Measurements from ENCODE around the gene CHCHD3.

The CHCHD3 gene

DNA sequence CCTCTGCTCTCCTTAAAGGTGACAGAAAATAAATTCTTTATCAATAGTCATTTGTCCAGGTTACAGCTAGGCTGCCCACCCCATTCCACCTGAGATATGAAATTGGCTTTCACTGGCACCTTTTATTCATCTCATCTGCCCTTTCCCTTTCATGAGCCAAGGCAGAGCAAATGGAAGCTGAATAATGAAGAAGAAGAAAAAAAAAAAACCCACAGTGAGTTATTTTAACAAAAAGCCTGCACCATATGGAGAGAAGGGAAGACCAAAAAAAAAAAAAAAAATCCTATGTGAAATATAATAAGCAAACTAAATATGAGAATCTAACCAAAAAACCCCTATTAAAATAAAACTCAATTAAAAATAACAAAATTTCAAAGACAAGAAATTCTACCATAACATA lies 59.2 kb downstream of the CHCHD3 start:
- Mint-ChIP-seq H3K36me3 (peaks cover 7 to 24% of the 10 kb centered on the region in 2 donors), H3K4me3 (no peak overlapping the region), H3K27ac (no peak overlapping the region), H3K9me3 (peaks cover 0 to 2% of the 10 kb centered on the region in 2 donors), H3K4me1 (peaks cover 1 to 2% of the 10 kb centered on the region in 2 donors), H3K27me3 (no peaks in the 10 kb centered on the region)
- ATAC-seq (replicated peaks): no peak
- DNase-seq: no peak

DNA sequence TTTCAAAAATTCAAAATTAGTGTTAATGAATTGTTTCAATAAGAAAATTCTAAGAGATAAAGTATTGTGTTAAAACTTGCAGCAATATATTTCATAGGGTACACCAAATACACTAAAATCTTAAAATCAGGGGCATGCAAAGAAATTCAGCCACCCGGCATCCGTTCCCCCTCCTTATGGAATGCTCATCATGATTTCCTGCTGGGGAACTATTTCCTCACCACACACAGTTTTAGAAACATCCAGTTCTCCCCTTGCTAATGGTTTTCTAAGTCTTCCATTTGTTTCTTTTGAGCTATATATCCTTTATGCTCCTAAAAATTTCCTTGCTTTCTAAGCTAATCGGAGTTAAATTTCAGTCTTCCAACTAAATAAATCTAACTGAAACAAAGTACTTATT lies 60.7 kb downstream of the CHCHD3 start:
- Mint-ChIP-seq H3K4me3 (no peak overlapping the region), H3K27me3 (no peaks in the 10 kb centered on the region), H3K36me3 (peaks cover 7 to 21% of the 10 kb centered on the region in 2 donors), H3K27ac (no peak overlapping the region), H3K9me3 (no peaks in the 10 kb centered on the region), H3K4me1 (peaks cover 4 to 7% of the 10 kb centered on the region in 2 donors)
- ATAC-seq (replicated peaks) (no peak), DNase-seq (no peak)

DNA sequence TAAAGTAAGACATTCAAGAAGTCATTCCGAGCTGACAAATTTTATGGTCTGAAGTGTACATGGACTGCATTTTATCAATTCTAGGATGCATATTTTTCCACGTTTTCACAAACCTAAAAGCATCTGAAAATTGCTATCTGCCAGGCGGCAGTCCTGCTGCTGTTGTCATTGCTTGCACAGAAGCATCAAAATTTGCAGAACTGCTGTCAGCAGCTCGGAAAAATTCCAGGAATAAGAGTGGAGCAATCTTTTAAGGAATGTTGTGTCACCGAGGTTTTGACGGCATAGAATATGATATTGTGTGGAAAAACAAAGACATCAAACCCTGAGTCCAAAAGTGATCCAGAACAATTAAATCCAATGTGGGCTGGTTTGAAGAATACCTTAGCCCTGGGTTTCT lies 61.4 kb downstream of the CHCHD3 start:
- Mint-ChIP-seq H3K27ac (no peak overlapping the region), H3K4me3 (no peak overlapping the region), H3K27me3 (no peaks in the 10 kb centered on the region), H3K36me3 (peaks cover 11 to 25% of the 10 kb centered on the region in 2 donors), H3K9me3 (peaks cover 0 to 2% of the 10 kb centered on the region in 2 donors), H3K4me1 (peaks cover 6 to 7% of the 10 kb centered on the region in 2 donors)
- ATAC-seq (replicated peaks) (no peak), DNase-seq (no peak)

DNA sequence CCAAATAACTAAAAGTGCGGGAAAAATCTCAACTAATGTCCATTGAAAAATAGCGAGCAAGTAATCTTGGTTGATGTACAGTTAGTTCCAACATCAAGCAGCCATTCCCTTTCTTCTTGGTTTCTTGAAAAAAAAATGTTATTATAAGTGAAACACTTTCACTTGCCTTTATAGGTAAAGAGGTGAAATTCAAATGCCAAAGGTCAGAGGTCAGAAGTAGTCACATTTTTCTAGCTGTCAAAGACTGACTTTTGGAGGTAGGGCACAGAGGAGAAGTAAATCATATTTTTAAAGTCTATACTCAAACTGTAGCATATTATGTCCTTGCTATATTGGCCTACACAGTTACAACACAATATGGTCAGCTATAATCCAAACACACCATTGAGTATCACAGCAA lies 62.3 kb downstream of the CHCHD3 start:
- ATAC-seq (replicated peaks): no peak
- H3K27ac Mint-ChIP-seq: no peak overlapping the region
- H3K4me1 Mint-ChIP-seq: peaks cover 7 to 9% of the 10 kb centered on the region in 2 donors
- peaks cover 0 to 3% of the 10 kb centered on the region in 2 donors for H3K9me3 Mint-ChIP-seq
- H3K27me3 Mint-ChIP-seq: no peaks in the 10 kb centered on the region
- no peak overlapping the region for H3K4me3 Mint-ChIP-seq
- H3K36me3 Mint-ChIP-seq: peaks cover 11 to 30% of the 10 kb centered on the region in 2 donors
- no peak for DNase-seq

DNA sequence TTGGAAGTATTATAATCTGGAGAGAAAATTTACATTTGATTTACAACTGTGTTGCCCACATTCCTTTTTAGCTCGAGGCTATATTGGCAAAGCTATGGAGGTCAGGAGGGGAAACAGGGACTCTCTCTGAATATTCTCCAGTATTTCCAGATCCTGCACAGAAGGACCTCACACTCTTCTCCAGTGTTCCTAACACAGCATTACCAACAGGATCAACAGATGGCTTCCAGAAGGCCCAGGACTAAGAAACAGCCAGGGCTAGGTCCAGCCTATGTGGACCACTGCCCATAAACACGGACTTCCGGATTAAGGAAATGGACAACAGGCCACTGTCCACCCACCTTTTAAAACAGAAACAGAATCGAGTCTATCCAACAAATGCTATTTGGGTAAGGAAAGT lies 65.3 kb downstream of the CHCHD3 start:
- H3K36me3 Mint-ChIP-seq: peaks cover 12 to 25% of the 10 kb centered on the region in 2 donors
- H3K9me3 Mint-ChIP-seq: peaks cover 0 to 3% of the 10 kb centered on the region in 2 donors
- peaks cover 7 to 9% of the 10 kb centered on the region in 2 donors for H3K4me1 Mint-ChIP-seq
- no peak overlapping the region for H3K27ac Mint-ChIP-seq
- no peak overlapping the region for H3K4me3 Mint-ChIP-seq
- no peaks in the 10 kb centered on the region for H3K27me3 Mint-ChIP-seq
- DNase-seq (no peak), ATAC-seq (replicated peaks) (no peak)

DNA sequence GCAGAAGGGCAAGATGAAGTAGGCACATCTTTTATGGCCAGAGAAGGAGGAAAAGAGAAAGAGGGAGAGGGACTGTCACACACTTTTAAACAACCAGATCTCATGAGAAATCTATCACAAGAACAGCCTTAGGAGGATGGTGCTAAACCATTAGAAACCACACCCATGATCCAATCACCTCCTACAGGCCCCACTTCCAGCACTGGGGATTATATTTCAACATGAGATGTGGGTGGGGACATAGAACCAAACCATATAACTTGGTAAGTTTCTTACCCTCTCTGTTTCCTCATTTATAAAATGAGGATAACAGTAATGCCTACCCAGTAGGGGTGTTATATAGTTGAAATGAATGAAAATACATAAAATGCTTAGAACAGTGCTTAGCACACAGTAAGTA lies 66.0 kb downstream of the CHCHD3 start:
- H3K9me3 Mint-ChIP-seq: peaks cover 0 to 3% of the 10 kb centered on the region in 2 donors
- H3K27me3 Mint-ChIP-seq: no peaks in the 10 kb centered on the region
- no peak for ATAC-seq (replicated peaks)
- H3K4me3 Mint-ChIP-seq: no peak overlapping the region
- peaks cover 7 to 10% of the 10 kb centered on the region in 2 donors for H3K4me1 Mint-ChIP-seq
- H3K36me3 Mint-ChIP-seq: peaks cover 14 to 27% of the 10 kb centered on the region in 2 donors
- DNase-seq: no peak
- no peak overlapping the region for H3K27ac Mint-ChIP-seq

DNA sequence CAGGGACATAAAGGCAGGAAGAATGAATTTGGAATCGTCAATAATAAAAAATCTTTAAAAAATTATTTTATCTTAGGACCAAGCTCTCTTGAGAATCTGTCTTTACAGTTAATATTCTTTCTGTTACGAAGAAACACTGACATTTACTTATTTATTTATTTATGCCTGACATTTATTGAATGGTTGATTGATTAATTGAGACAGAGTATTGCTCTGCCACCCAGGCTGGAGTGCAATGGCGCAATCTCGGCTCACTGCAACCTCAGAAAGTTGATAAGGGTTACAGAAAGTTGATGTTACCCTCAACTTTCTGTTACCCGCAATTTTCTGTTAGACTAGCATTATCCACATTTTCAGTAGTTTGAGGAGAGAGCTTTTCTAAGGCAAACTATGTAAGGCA lies 70.1 kb downstream of the CHCHD3 start:
- H3K27ac Mint-ChIP-seq: no peak overlapping the region
- peaks cover 6 to 14% of the 10 kb centered on the region in 2 donors for H3K4me1 Mint-ChIP-seq
- no peaks in the 10 kb centered on the region for H3K27me3 Mint-ChIP-seq
- H3K9me3 Mint-ChIP-seq: peaks cover 4% of the 10 kb centered on the region in 2 donors
- no peak for DNase-seq
- ATAC-seq (replicated peaks): no peak
- no peak overlapping the region for H3K4me3 Mint-ChIP-seq
- H3K36me3 Mint-ChIP-seq: peaks cover 22 to 45% of the 10 kb centered on the region in 2 donors

DNA sequence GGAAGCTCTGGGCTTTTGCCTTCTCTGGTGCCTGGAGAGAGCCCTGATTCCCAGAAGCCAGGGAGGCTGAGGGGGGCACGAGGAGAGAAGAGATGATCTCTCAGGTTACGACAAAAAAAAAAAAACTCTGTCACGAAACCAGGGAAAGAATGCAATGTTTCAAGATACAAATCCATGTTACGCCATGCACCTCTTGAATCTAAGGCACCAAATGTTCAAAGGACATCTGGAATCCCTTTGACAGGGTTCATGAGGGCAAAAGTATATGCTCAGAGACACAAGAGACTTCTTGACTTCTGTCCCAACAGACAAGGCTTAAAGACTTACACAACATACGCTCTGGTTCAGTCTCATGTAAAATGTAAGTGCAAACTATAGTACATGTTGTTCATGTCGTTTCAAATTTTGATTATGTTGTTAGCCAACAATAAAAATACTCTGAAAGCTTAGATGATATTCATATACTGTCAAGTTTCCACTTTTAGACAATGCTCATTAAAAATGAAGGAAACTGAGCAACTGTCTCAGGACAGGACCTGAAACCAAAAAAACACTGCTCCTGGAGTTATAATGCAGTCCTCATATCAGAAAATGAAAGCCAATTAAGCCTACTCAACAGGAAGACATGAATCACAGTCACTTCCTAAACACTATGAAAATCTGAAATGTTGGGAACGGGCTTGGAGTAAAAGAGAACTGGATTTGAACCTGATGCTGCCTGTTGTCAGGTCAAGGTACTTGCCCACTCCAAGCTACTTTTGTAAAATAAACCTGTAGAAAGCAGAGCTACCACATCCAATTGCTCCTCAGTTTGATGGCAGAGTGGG lies 72.3 kb downstream of the CHCHD3 start:
- H3K4me1 Mint-ChIP-seq: peaks cover 6 to 8% of the 10 kb centered on the region in 2 donors
- DNase-seq (no peak), ATAC-seq (replicated peaks) (no peak)
- H3K4me3 Mint-ChIP-seq: no peak overlapping the region
- no peaks in the 10 kb centered on the region for H3K27me3 Mint-ChIP-seq
- H3K9me3 Mint-ChIP-seq: peaks cover 2 to 4% of the 10 kb centered on the region in 2 donors
- peaks cover 22 to 47% of the 10 kb centered on the region in 2 donors for H3K36me3 Mint-ChIP-seq
- H3K27ac Mint-ChIP-seq: no peak overlapping the region

DNA sequence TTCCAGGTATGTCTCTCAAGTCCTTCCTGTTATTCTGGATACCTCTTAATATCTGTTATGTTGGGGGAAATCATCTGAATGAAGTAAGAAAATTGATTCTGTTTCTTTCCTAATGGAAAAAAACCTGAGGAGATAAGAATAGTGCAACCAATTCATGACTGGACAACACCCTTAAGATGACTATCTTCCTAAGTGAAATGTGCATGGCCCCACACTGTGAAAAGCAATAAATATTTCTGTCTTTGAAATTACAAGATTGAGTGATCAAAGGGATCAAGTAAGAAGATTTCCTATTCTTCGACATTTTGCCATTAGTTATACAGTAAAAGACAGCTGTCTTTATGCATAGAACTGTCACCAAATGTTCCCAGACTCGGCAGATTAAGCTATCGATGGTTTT lies 73.9 kb downstream of the CHCHD3 start:
- H3K9me3 Mint-ChIP-seq: peaks cover 2 to 9% of the 10 kb centered on the region in 2 donors
- ATAC-seq (replicated peaks) (no peak), DNase-seq (no peak)
- no peaks in the 10 kb centered on the region for H3K27me3 Mint-ChIP-seq
- no peak overlapping the region for H3K27ac Mint-ChIP-seq
- H3K4me3 Mint-ChIP-seq: no peak overlapping the region
- H3K36me3 Mint-ChIP-seq: peaks cover 30 to 54% of the 10 kb centered on the region in 2 donors
- peaks cover 11 to 12% of the 10 kb centered on the region in 2 donors for H3K4me1 Mint-ChIP-seq

DNA sequence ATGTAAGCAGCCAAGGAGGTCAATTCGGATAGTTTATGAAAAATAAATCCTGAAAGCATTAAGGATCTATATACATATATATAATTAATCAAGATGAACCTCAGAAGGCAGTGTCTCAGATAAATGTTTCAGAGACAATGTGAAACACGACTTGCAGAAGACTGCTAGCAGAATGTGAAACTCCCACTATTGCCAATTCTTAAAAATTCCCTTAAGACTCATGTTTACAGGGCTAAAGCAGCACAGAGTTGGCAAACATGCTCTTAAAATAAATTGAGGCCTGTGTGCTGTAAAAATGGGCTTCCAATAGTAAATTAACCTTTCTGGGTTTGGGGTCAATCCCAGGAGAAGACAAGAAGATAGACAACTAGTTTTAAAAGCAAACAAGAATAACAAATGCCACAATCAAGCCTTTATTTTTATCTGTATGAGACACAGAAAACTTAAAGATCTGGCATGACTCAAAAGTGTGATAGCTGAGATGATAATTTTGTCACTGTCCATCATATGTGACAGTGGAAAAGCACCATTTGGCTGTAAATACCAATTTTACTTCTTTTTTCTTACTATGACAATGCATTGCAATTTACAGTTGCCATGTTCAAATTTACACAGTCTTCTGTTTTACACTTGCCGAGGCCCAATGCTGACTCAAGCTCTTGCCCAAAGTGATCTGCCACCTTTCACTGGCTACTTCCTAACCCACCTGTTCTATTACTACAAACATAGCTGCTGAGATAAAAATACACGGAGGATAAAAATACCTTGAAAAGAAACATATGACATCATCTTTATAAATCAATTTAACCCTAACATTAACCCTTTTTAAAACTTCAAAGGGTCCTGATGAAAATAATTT lies 78.6 kb downstream of the CHCHD3 start:
- no peak for DNase-seq

DNA sequence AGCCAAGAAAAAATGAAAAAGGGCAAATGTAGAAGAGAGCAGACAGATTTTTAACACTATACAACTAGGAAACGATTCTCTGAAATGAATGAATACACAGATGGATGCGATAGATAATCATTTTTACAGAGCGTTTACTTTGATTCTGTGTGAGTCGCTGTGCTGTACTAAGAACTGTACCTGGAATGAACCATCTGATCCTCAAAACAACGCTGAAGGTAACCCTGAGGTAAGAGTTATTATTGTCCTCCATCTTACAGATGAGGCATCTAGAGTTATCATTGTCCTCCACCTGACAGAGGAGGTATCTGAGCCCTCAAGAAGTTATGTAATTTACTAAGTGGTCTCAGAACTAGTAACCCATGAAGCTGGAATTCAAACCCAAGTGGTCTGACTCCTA lies 80.2 kb downstream of the CHCHD3 start:
- Mint-ChIP-seq H3K4me1 (peaks cover 6 to 18% of the 10 kb centered on the region in 2 donors), H3K27me3 (no peaks in the 10 kb centered on the region), H3K27ac (no peak overlapping the region), H3K36me3 (peaks cover 14 to 18% of the 10 kb centered on the region in 2 donors), H3K9me3 (peaks cover 0 to 4% of the 10 kb centered on the region in 2 donors), H3K4me3 (no peak overlapping the region)
- ATAC-seq (replicated peaks) (no peak), DNase-seq (no peak)

More for the DNA sequence above, 78.6 kb downstream of the CHCHD3 start:
- ATAC-seq (replicated peaks): no peak
- Mint-ChIP-seq H3K4me3 (no peak overlapping the region), H3K9me3 (peaks cover 2 to 9% of the 10 kb centered on the region in 2 donors), H3K36me3 (peaks cover 21 to 34% of the 10 kb centered on the region in 2 donors), H3K4me1 (peaks cover 6 to 18% of the 10 kb centered on the region in 2 donors), H3K27ac (no peak overlapping the region), H3K27me3 (no peaks in the 10 kb centered on the region)

DNA sequence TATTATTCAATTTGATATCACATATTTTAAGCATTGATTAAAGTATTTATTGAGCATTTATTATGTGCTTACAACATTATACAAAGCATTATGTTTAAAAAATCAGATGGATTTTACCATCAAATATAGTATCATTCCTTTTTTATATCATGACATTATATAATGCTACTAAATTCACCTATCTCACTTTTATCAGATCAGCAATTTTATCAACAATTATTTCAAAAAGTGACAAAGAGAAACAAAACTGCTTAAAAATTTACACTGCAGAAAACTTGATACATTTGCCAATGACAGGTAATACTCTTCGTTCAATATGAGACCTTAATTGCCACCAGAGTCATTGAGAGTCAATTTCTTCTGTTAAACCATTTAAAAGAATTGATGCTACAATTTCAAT lies 82.0 kb downstream of the CHCHD3 start:
- Mint-ChIP-seq H3K36me3 (peaks cover 12 to 18% of the 10 kb centered on the region in 2 donors), H3K27ac (no peak overlapping the region), H3K4me3 (no peak overlapping the region), H3K4me1 (peaks cover 6 to 27% of the 10 kb centered on the region in 2 donors), H3K9me3 (peaks cover 0 to 4% of the 10 kb centered on the region in 2 donors), H3K27me3 (no peaks in the 10 kb centered on the region)
- ATAC-seq (replicated peaks): no peak
- DNase-seq: no peak

DNA sequence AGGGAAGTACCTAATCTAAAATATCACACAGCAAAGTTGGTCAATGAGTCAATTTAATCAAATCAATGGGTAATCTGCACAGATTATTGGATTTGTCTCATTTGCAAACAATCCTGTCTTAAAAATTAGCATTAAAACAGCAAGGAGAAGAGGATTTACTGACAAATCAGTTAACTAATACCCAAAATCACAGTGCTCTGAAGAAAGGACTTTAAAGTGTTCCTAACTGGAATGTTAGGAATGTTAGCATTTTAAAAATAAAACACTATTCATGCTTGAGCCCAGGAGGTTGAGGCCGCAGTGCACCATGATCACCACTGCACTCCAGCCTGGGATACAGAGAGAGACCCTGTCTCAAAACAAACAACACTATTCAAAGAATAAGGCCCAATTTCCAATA lies 83.1 kb downstream of the CHCHD3 start:
- no peak overlapping the region for H3K27ac Mint-ChIP-seq
- ATAC-seq (replicated peaks) (no peak), DNase-seq (no peak)
- no peaks in the 10 kb centered on the region for H3K9me3 Mint-ChIP-seq
- peaks cover 7 to 12% of the 10 kb centered on the region in 2 donors for H3K36me3 Mint-ChIP-seq
- H3K4me1 Mint-ChIP-seq: peaks cover 4 to 37% of the 10 kb centered on the region in 2 donors
- no peak overlapping the region for H3K4me3 Mint-ChIP-seq
- no peaks in the 10 kb centered on the region for H3K27me3 Mint-ChIP-seq

DNA sequence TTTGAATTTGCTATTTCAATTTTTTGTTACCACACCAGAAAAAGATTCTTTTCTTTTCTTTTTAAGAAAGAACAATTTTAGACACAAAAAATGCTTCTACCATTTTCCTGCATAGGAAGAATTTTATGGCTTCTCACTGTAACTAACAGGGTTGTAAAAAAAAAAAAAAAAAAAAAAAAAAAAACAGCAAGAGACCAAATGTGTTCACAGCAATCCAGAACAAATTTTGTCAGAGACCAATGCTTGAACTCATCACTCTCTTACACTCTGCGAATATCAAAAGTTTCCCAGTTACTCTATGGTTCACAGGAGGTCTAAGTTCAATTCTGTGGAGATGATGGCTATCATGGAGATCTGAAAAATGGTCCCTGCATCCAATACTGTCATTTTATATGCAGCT lies 84.4 kb downstream of the CHCHD3 start:
- H3K4me3 Mint-ChIP-seq: no peak overlapping the region
- ATAC-seq (replicated peaks) (no peak), DNase-seq (no peak)
- H3K9me3 Mint-ChIP-seq: no peaks in the 10 kb centered on the region
- peaks cover 3 to 8% of the 10 kb centered on the region in 2 donors for H3K36me3 Mint-ChIP-seq
- no peak overlapping the region for H3K27ac Mint-ChIP-seq
- no peaks in the 10 kb centered on the region for H3K27me3 Mint-ChIP-seq
- H3K4me1 Mint-ChIP-seq: peaks cover 4 to 40% of the 10 kb centered on the region in 2 donors

Measured in stimulated activated naive B cell treated with anti-CD40 and anti-IgM and Interleukin-4, amounts not matched to agents 10 μg/mL and 1 μg/mL and 100 μg/mL, for 72 hours (primary cell).